Fibroblast of pulmonary artery (primary cell): ENCODE data around the gene EPSTI1.

Source experiments
- DNase-seq: peaks from one replicate; pipeline ENCODE4 v3.0.0-alpha.2; 2010; ENCODE audit warnings: low read depth
- H3K4me3 ChIP-seq: replicated peaks from 2 replicates; pipeline ENCODE4 v1.5.1; 2011; ENCODE audit warnings: low read depth, mild to moderate bottlenecking, control low read depth, low read length, moderate library complexity
- CTCF ChIP-seq: IDR thresholded peaks from 2 replicates; pipeline ENCODE4 v1.5.1; 2011; ENCODE audit warnings: mild to moderate bottlenecking, control low read depth, low read length, inconsistent platforms; ENCODE audit errors: missing control alignments

Gene EPSTI1

GRCh38 chr13:42883771-42884467 lies 108.1 kb downstream of the EPSTI1 start:
- H3K4me3 ChIP-seq, result no peak overlapping the region
- TF ChIP-seq CTCF, result peak; percentile 21
- DNase-seq, result peak; percentile 79

- TF ChIP-seq CTCF, result no peak
- no peak overlapping the region for H3K4me3 ChIP-seq
- peak; percentile 76 for DNase-seq
Observed at GRCh38 chr13:42883142-42883541, 108.9 kb downstream of the EPSTI1 start.

- TF ChIP-seq CTCF, result no peak
- DNase-seq, result peak; percentile 83
- peak overlapping the region; percentile 11 for H3K4me3 ChIP-seq
Observed at GRCh38 chr13:42880056-42880605, 111.9 kb downstream of the EPSTI1 start.

GRCh38 chr13:42878721-42879120 lies 113.3 kb downstream of the EPSTI1 start:
- no peak for DNase-seq
- H3K4me3 ChIP-seq, result no peak overlapping the region
- TF ChIP-seq CTCF, result no peak

- DNase-seq, result peak; percentile 89
- no peak for TF ChIP-seq CTCF
- no peak overlapping the region for H3K4me3 ChIP-seq
Observed at GRCh38 chr13:42876887-42877545, 115.0 kb downstream of the EPSTI1 start.

- H3K4me3 ChIP-seq, result no peak overlapping the region
- no peak for DNase-seq
- TF ChIP-seq CTCF, result no peak
Observed at GRCh38 chr13:42876270-42876714, 115.7 kb downstream of the EPSTI1 start.
